HepG2 (cell line): ENCODE data around the gene PPIA. TPM values are rescaled to one million over a fixed set of nuclear protein-coding genes. Genes with fewer than 3 reads are reported as not detected.
A peak's percentile ranks its signal among the peaks of the same experiment; 100 is the strongest.

ENCODE experiments used
- ATF3 ChIP-seq: sonication (generic); formaldehyde crosslinking; IDR thresholded peaks from 2 replicates; pipeline ENCODE4 v1.4.0; 2020; ENCODE audit warnings: missing genetic modification reagents
- BRF2 ChIP-seq: sonication (generic); formaldehyde crosslinking; IDR thresholded peaks from 2 replicates; pipeline ENCODE4 v1.8.1; 2022; ENCODE audit warnings: mild to moderate bottlenecking, missing genetic modification reagents
- CREB3 ChIP-seq: sonication (generic); formaldehyde crosslinking; IDR thresholded peaks from 2 replicates; pipeline ENCODE4 v1.5.0; 2020; ENCODE audit warnings: missing genetic modification reagents
- E2F5 ChIP-seq: sonication (generic); formaldehyde crosslinking; conservative IDR thresholded peaks from 2 replicates; pipeline ENCODE4 v1.4.0; 2020; ENCODE audit warnings: missing genetic modification reagents
- FOSL1 ChIP-seq: sonication (generic); formaldehyde crosslinking; IDR thresholded peaks from 2 replicates; pipeline ENCODE4 v1.9.0; 2021; ENCODE audit warnings: missing genetic modification reagents, borderline replicate concordance
- NFIC ChIP-seq: IDR thresholded peaks from 2 replicates; pipeline ENCODE4 v1.6.1; 2012; ENCODE audit warnings: mild to moderate bottlenecking, low read length, inconsistent platforms
- SMYD3 ChIP-seq: sonication (generic); formaldehyde crosslinking; IDR thresholded peaks from 2 replicates; pipeline ENCODE4 v1.8.1; 2023; ENCODE audit warnings: mild to moderate bottlenecking, missing genetic modification reagents
- SYNCRIP ChIP-seq: fragments of 200-400 bp; formaldehyde crosslinking; IDR thresholded peaks from 2 replicates; pipeline ENCODE4 v1.6.1; 2018; ENCODE audit warnings: mild to moderate bottlenecking, low read depth, low read length; ENCODE audit not compliant: insufficient read depth
- TBL1XR1 ChIP-seq: fragments of 150-350 bp; IDR thresholded peaks from 2 replicates; pipeline ENCODE4 v1.6.1; 2014; ENCODE audit warnings: borderline replicate concordance, low read length; ENCODE audit not compliant: partially characterized antibody
- TFDP1 ChIP-seq: IDR thresholded peaks from 2 replicates; pipeline ENCODE4 v1.6.1; 2016; ENCODE audit warnings: missing compliant biosample characterization, missing genetic modification reagents, borderline replicate concordance
- THAP11 ChIP-seq: IDR thresholded peaks from 2 replicates; pipeline ENCODE4 v1.6.1; 2016; ENCODE audit warnings: missing biosample characterization, missing genetic modification reagents
- TRAFD1 ChIP-seq: sonication (generic); formaldehyde crosslinking; IDR thresholded peaks from 2 replicates; pipeline ENCODE4 v1.5.1; 2020; ENCODE audit warnings: missing genetic modification reagents, mild to moderate bottlenecking, borderline replicate concordance
- ZFP82 ChIP-seq: sonication (generic); formaldehyde crosslinking; IDR thresholded peaks from 2 replicates; pipeline ENCODE4 v1.5.1; 2020; ENCODE audit warnings: mild to moderate bottlenecking, missing genetic modification reagents, borderline replicate concordance
- ZNF550 ChIP-seq: sonication (generic); formaldehyde crosslinking; IDR thresholded peaks from 2 replicates; pipeline ENCODE4 v1.4.0; 2020; ENCODE audit warnings: mild to moderate bottlenecking, missing genetic modification reagents, borderline replicate concordance
- ZNF577 ChIP-seq: sonication (generic); formaldehyde crosslinking; IDR thresholded peaks from 2 replicates; pipeline ENCODE4 v1.4.0; 2020; ENCODE audit warnings: mild to moderate bottlenecking, low read depth, missing genetic modification reagents, borderline replicate concordance
- ZNF792 ChIP-seq: IDR thresholded peaks from 2 replicates; pipeline ENCODE4 v1.6.1; 2016
- ZUFSP ChIP-seq: sonication (generic); formaldehyde crosslinking; IDR thresholded peaks from 2 replicates; pipeline ENCODE4 v1.9.0; 2021; ENCODE audit warnings: missing genetic modification reagents, mild to moderate bottlenecking, borderline replicate concordance
- polyA plus RNA-seq, 8 experiments: library from polyadenylated mRNA; depleted of rRNA in 3 of 8; stranded (reverse) in 7 of 8; unstranded in 1 of 8; fragments of >200 nt; fragmentation: Illumina TruSeq in 4 of 8; extraction: Trizol in 4 of 8; gene quantifications; 2 replicates each; pipeline versions ENCODE4 v1.2.1 to v1.2.3, GENCODE V29; 2011 to 2016; ENCODE audit warnings: low read depth in 4 of 8, missing spikeins in 1 of 8, mixed read lengths in 1 of 8; ENCODE audit not compliant: insufficient read depth in 1 of 8
- total RNA-seq, 5 experiments: library from RNA; depleted of rRNA; stranded (reverse); fragments of >200 nt; fragmentation: Illumina TruSeq; extraction: Trizol; gene quantifications; 2 replicates each; pipeline ENCODE4 v1.2.3, GENCODE V29; 2016; ENCODE audit warnings: low read depth in 1 of 5

The PPIA gene
- total and polyA plus RNA-seq, 2 of the 13 experiments (the other 11 are each of a cell fraction or from before 2014, with no cell fraction given), result 2,268 to 3,010 TPM

GRCh38 chr7:44796504-44797328 lies at the start of gene PPIA (continued):
- TF ChIP-seq BRF2 (CRISPR knock-in tag) (0 out of 2 replicates have a peak, but pooled peaks have one; percentile 38), THAP11 (CRISPR knock-in tag) (peak; percentile 21; the same call in 1 of the 2 replicates), E2F5 (CRISPR knock-in tag) (peak; percentile 50; the same call in 1 of the 2 replicates), SYNCRIP (no peak), ZUFSP (CRISPR knock-in tag) (no peak), ZNF792 (CRISPR knock-in tag) (no peak; the same call in 1 of the 2 replicates), ZFP82 (CRISPR knock-in tag) (peak; percentile 86; the same call in 1 of the 2 replicates), CREB3 (CRISPR knock-in tag) (no peak), ZNF550 (CRISPR knock-in tag) (no peak; the same call in 1 of the 2 replicates), TFDP1 (CRISPR knock-in tag) (peak; percentile 70), SMYD3 (peak; percentile 87), TBL1XR1 (no peak), ZNF577 (no peak), ATF3 (peak; percentile 57; the same call in 1 of the 2 replicates), NFIC (no peak), FOSL1 (CRISPR knock-in tag) (no peak; the same call in 1 of the 2 replicates), TRAFD1 (CRISPR knock-in tag) (0 out of 2 replicates have a peak, but pooled peaks have one; percentile 57)
